Skeletal muscle tissue (tissue), 4 donors: ENCODE results near the gene BICDL2. TPM values are rescaled to one million over a fixed set of nuclear protein-coding genes. Genes with fewer than 3 reads are reported as not detected.
"Not testable (repeated sequence)": the region's sequence is repeated elsewhere in the genome, so short reads cannot be mapped to it uniquely, and the experiment has no call there.

Experiments used
- H3K27ac ChIP-seq: one replicate; pipeline ENCODE4 v1.7.0; 2013; ENCODE audit warnings: mild to moderate bottlenecking, low read depth, low read length, inconsistent platforms
- H3K27me3 ChIP-seq, 3 donors: one replicate each; pipeline ENCODE4 v1.7.0; 2013; ENCODE audit warnings: low read length in 3 of 3; ENCODE audit not compliant: control insufficient read depth in 3 of 3, insufficient read depth in 3 of 3
- H3K36me3 ChIP-seq, 3 donors: one replicate each; pipeline ENCODE4 v1.7.0; 2013; ENCODE audit warnings: low read length in 3 of 3; ENCODE audit not compliant: control insufficient read depth in 3 of 3, insufficient read depth in 3 of 3
- H3K4me1 ChIP-seq, 3 donors: one replicate each; pipeline ENCODE4 v1.7.0; 2013; ENCODE audit warnings: low read length in 3 of 3, mild to moderate bottlenecking in 3 of 3; ENCODE audit not compliant: control insufficient read depth in 3 of 3, insufficient read depth in 3 of 3
- H3K4me3 ChIP-seq, 3 donors: one replicate each; pipeline ENCODE4 v1.7.0; 2013; ENCODE audit warnings: low read length in 3 of 3
- H3K9ac ChIP-seq, 3 donors: one replicate each; pipeline ENCODE4 v1.7.0; 2013; ENCODE audit warnings: low read length in 3 of 3, mild to moderate bottlenecking in 3 of 3, moderate library complexity in 2 of 3, low read depth in 1 of 3
- H3K9me3 ChIP-seq, 3 donors: one replicate each; pipeline ENCODE4 v1.7.0; 2013; ENCODE audit warnings: low read length in 3 of 3; ENCODE audit not compliant: control insufficient read depth in 3 of 3
- total RNA-seq: library from RNA; depleted of rRNA; stranded (reverse); fragments of >200 nt; gene quantifications from one replicate; pipeline ENCODE4 v1.2.3, GENCODE V29; 2014
- donor health status: Osteomylitis.

The BICDL2 gene
- total RNA-seq, 1 donor from 2014 or later: not detected

DNA sequence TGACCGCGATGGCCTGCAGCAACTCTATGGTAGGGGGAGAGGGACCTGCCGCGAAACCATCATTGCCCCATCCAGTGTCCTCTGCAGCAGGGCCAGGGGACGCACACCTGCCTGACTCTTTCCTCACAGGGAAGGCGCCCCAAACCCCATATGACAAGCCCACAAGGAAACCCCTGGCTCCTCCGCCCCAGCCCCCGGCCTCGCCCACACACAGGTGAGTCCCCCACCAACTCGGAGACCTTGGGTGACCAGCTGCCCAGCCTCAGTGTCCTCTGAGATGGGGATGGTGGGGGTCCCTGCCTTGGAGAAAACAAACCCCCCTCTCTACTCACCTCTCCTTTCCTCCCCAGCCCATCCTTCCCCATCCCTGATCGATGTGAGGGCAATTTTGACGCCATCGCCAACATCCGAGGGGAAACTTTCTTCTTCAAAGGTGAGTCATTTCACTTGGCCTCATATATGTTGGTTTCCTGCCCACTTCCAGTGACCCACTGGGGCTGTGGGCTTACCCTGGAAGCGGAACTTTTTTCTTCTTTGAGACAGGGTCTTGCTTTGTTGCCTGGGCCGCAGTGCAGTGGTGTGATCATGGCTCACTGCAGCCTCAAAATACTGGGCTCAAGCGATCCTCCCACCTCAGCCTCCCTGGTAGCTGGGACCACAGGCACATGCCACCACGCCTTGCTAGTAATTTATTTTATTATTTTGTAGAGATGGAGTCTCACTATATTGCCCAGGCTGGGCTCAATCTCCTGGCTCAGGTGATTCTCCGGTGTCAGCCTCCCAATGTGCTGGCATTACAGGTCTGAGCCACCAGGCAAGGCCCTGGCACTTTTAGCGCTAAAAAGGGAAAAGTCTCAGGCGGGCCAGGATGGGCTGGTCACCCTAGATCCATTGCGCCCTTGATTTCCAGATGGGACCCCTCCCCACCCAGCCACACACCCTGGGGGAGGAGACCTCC is 20.7 kb upstream of the BICDL2 start:
- peaks cover 23 to 35% (median 27%) of the 10 kb centered on the region in 3 donors for H3K4me1 ChIP-seq
- H3K27ac ChIP-seq: no peak overlapping the region
- H3K9ac ChIP-seq: peak overlapping the region in 2 of 3 donors; percentile 8 to 90
- H3K4me3 ChIP-seq: no peak overlapping the region
- H3K36me3 ChIP-seq: peaks cover 0 to 5% (median 4%) of the 10 kb centered on the region in 3 donors
- no peaks in the 10 kb centered on the region for H3K9me3 ChIP-seq
- H3K27me3 ChIP-seq: no peaks in the 10 kb centered on the region

DNA sequence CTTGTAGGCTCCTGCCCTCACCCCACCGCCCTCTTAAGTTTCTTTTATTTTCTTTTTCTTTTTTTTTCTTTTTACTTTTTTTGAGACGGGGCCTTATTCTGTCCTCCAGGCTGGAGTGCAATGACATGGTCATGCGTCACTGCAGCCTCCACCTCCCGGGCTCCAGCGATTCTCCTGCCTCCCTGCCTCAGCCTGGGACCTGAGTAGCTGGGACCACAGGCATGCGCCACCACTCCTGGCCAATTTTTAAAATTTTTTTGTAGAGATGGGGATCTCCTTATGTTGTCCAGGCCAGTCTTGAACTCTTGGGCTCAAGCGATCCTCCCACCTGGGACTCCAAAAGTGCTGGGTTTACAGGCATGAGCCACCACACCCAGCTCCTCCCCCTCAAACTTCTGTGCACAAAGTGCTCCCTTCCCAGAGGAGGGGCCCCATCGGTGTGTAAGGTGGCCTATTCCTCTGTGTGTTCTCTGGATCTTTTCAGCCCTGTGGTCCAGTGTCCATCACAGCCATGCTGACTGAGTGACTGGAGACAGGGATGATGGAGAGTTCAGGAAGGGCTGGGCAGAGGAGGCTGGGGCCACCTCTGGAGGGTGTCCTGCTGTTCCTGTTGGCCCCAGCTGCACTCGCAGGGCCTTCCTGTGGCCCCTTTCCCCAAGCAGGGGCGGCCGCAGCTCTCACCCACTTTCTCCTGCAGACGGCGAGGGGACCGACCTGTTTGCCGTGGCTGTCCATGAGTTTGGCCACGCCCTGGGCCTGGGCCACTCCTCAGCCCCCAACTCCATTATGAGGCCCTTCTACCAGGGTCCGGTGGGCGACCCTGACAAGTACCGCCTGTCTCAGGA is 19.8 kb upstream of the BICDL2 start:
- Histone ChIP-seq H3K4me1 (peaks cover 18 to 31% (median 25%) of the 10 kb centered on the region in 3 donors), H3K4me3 (no peak overlapping the region), H3K9ac (no peak overlapping the region), H3K27ac (no peak overlapping the region), H3K36me3 (peaks cover 0 to 5% (median 4%) of the 10 kb centered on the region in 3 donors), H3K9me3 (no peaks in the 10 kb centered on the region), H3K27me3 (peaks cover 0 to under 1% (median 0%) of the 10 kb centered on the region in 3 donors)

DNA sequence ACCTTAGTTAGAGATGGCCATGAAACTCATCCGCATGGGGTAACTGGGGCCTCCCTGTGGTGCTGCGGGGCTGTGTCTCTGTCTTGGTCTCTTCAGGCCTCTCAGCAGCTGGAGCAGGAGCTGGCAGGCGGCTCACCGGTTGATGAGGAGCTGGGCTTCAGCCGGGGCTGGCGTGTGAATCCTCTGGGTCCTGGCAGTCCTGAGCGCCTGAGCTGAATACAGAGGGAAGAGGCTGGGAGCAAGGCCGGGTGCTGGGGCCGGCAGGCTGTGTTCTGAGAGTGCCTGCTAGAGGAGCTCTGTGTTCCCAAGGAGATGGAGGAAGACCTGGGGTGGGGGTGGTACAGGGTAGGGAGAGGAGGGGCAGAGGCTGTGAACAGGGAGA is 19.0 kb upstream of the BICDL2 start:
- H3K9me3 ChIP-seq, H3K9ac ChIP-seq, H3K4me3 ChIP-seq, H3K27me3 ChIP-seq, H3K27ac ChIP-seq, H3K36me3 ChIP-seq: not testable (repeated sequence)
- peaks cover 14 to 24% (median 19%) of the 10 kb centered on the region in 3 donors for H3K4me1 ChIP-seq

DNA sequence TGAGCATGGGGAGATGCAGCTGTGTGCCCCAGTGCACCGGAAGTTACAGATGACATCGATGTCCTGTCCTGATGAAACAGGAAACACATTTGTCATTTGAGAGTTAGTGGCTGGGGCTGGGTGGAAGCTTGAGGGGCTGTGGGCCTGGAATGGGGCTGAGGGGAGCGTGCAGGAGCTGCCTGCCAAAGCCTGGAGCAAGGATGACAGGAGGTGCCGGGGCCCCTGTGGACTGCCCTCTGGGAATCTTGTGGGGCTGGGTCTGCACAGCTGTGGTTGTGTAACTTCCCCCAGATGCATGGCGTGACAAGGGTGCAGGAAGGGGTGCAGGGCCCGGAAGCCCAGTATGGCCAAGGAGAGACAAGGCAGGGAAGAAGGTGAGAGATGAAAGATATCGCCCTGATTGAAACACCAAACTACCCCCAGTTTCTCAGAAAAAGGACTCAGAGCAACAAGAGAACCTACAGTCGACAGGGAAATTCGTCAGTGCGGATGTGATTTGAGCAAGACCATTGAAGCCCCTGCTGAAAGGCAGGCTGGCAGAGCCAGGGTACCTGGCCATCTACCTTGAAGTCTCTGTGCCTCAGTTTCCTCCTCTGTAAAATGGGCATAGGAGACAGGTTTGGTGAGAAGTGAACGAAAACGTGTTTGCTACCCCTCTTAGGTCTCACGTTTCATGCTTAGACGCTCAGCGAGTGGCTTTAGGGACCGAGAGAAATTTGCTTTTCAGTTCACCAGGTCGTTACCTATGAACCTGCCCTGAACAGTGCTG is 18.4 kb upstream of the BICDL2 start:
- H3K9me3 ChIP-seq: no peaks in the 10 kb centered on the region
- H3K4me3 ChIP-seq: no peak overlapping the region
- H3K27me3 ChIP-seq: peaks cover 2 to 7% (median 3%) of the 10 kb centered on the region in 3 donors
- H3K9ac ChIP-seq: no peak overlapping the region
- no peak overlapping the region for H3K27ac ChIP-seq
- peaks cover 8 to 19% (median 14%) of the 10 kb centered on the region in 3 donors for H3K4me1 ChIP-seq
- H3K36me3 ChIP-seq: peaks cover 0 to 5% (median 4%) of the 10 kb centered on the region in 3 donors

DNA sequence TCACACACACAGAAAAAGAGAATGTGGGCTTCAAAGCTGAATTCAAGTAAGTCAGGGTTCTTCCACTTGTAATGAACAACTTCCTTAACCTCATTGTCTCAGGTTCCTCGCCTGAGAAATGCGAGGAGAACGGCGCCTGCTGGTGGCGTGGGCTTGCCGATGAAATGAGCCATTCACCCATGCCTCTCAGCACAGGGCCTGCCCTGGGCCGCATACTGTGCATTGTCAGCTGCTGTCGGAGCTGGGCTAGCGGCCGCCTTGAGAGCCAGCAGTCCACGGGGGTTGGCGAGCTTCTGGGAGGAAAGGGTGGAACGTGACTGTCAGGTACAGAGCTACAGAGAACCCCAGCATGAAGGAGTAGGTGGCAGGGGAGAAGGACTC is 16.6 kb upstream of the BICDL2 start:
- not testable (repeated sequence) for H3K27ac ChIP-seq, H3K9ac ChIP-seq, H3K4me3 ChIP-seq, H3K9me3 ChIP-seq, H3K36me3 ChIP-seq, H3K4me1 ChIP-seq
- peaks cover 18 to 24% (median 19%) of the 10 kb centered on the region in 3 donors for H3K27me3 ChIP-seq

DNA sequence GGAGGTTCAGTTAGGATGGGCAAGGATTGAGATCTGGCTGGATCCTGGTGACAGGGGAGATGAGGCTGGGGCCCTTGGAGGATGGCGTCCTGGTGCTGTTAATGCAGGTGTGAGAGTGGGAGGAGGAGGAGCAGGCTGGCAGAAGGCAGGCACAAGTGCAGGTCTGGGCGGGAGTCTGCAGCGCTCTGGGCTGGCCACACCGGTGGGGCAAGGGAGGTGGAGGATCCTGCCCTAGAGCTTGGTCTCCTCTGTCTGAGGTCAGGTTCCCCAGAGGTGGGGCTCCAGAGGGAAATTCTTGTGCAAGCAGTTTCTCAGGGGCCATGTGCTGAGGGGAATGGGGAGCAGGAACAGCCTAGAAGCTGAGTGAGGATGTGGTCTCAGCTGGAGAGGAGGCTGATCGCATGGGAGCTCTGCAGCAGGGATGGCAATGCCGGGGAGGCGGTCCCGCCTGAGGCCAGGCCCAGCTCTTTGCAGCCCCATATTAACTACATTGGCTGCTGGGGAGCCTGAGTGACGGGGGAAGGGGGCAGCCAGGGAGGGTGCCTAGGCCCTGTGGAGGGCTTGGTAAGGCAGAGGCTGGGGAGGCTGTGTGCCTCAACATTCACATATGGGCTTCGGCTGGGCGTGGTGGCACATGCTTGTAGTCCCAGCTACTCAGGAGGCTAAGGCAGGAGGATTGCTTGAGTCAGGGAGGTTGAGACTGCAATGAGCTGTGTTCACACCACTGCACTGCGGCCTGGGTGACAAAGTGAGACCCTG is 16.0 kb upstream of the BICDL2 start:
- not testable (repeated sequence) for H3K9me3 ChIP-seq, H3K27ac ChIP-seq

DNA sequence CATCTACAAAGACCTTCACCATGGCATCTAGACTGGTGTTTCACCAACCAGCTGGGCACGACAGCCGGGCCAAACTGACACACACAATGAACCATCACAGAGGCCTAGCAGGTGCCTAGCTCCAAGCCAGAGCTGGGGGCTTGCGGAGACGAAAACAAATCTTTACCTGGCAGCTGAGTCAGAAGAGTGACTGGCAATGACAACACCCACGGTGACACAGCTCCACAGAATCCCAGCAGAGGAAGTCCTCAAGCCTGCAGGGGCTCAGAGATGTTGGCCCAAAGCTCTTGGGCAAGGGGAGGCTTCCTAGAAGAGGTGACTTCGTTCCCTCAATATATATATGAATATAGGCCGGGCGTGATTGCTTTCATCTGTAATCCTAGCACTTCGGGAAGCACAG is 14.8 kb upstream of the BICDL2 start:
- Histone ChIP-seq H3K27me3 (peaks cover 34 to 43% (median 36%) of the 10 kb centered on the region in 3 donors), H3K9ac (no peak overlapping the region), H3K4me1 (peaks cover 0 to 4% (median 2%) of the 10 kb centered on the region in 3 donors), H3K27ac (no peak overlapping the region), H3K36me3 (peaks cover 0 to 5% (median 4%) of the 10 kb centered on the region in 3 donors), H3K9me3 (no peaks in the 10 kb centered on the region), H3K4me3 (no peak overlapping the region)

More for the DNA sequence above, 16.0 kb upstream of the BICDL2 start:
- not testable (repeated sequence) for H3K9ac ChIP-seq, H3K36me3 ChIP-seq, H3K4me3 ChIP-seq, H3K4me1 ChIP-seq
- H3K27me3 ChIP-seq: peaks cover 24 to 30% (median 24%) of the 10 kb centered on the region in 3 donors

DNA sequence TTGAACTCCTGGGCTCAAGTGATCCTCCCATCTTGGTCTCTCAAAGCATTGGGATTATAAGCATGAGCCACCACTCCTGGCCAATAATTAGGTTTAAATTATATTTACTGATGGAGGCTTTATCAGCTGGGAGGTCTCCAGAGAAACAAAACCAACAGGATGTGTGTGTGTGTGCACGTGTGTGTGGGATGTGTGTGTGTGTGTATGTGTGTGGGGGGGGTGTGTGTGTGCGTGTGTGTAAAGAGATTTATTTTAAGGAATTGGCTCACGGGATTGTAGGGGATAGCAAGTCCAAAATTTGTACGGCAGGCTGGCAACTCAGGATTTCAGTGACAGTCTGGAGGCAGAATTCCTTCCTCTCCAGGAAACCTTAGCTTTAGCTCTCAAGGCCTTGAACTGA is 14.3 kb upstream of the BICDL2 start:
- Histone ChIP-seq H3K9ac (no peak overlapping the region), H3K4me3 (no peak overlapping the region), H3K4me1 (peaks cover 2 to 4% (median 3%) of the 10 kb centered on the region in 3 donors), H3K27ac (no peak overlapping the region), H3K27me3 (peaks cover 34 to 48% (median 40%) of the 10 kb centered on the region in 3 donors), H3K36me3 (peaks cover 0 to 5% (median 4%) of the 10 kb centered on the region in 3 donors), H3K9me3 (no peaks in the 10 kb centered on the region)

DNA sequence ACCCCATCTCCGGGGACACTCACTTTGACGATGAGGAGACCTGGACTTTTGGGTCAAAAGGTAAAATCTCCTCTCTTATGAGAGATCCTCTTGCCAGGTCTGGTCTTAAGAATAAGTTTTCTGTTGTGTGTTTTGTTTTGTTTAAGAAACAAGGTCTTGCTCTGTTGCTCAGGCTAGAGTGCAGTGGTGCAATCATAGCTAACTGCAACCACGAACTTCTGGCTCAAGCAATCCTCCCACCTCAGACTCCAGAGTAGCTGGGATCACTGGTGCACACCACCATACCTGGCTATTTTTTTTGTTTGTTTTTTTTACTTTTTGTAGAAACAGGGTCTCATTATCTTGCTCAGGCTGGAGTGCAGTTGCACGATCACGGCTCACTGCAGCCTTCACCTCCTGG is 13.7 kb upstream of the BICDL2 start:
- no peaks in the 10 kb centered on the region for H3K9me3 ChIP-seq
- H3K4me1 ChIP-seq: peaks cover 5 to 7% (median 6%) of the 10 kb centered on the region in 3 donors
- H3K27me3 ChIP-seq: peaks cover 34 to 51% (median 44%) of the 10 kb centered on the region in 3 donors
- no peak overlapping the region for H3K4me3 ChIP-seq
- peaks cover 0 to 5% (median 4%) of the 10 kb centered on the region in 3 donors for H3K36me3 ChIP-seq
- no peak overlapping the region for H3K27ac ChIP-seq
- H3K9ac ChIP-seq: no peak overlapping the region
